ENCODE results near the gene IGF1. TPM values are rescaled to one million over a fixed set of nuclear protein-coding genes. Genes with fewer than 3 reads are reported as not detected.

The IGF1 gene
- total RNA-seq, 1 donor from 2014 or later = 3.4 TPM

DNA sequence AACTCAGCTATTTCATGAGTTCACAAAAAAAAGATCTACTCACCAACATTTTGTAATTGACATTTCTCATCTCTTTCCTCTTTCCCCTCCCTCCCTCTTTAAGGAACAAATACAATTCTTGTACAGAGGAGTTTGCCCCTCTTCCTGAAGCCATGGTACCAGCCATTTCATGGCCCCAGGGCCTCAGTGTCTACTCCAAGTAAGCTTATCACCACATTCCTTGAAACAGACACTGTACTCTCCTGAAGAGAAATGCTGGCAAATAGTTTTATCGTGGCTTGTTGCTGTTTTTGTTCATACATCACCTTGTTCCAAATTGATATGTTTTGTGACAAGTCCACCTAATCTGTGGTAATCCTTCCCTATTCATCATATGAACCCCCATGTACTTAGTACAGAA, 29.7 kb upstream of the IGF1 start:
- no peaks in the 10 kb centered on the region for H3K36me3 Mint-ChIP-seq (ENCODE audit: low read depth, unreplicated experiment)
- TF ChIP-seq, protein P1, sequence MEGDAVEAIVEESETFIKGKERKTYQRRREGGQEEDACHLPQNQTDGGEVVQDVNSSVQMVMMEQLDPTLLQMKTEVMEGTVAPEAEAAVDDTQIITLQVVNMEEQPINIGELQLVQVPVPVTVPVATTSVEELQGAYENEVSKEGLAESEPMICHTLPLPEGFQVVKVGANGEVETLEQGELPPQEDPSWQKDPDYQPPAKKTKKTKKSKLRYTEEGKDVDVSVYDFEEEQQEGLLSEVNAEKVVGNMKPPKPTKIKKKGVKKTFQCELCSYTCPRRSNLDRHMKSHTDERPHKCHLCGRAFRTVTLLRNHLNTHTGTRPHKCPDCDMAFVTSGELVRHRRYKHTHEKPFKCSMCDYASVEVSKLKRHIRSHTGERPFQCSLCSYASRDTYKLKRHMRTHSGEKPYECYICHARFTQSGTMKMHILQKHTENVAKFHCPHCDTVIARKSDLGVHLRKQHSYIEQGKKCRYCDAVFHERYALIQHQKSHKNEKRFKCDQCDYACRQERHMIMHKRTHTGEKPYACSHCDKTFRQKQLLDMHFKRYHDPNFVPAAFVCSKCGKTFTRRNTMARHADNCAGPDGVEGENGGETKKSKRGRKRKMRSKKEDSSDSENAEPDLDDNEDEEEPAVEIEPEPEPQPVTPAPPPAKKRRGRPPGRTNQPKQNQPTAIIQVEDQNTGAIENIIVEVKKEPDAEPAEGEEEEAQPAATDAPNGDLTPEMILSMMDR (IDR thresholded peaks at IDR 0.05; ENCODE audit: unreplicated experiment) = no peak
- DNase-seq (ENCODE audit: low spot score) = no peak
- H3K27me3 Mint-ChIP-seq (ENCODE audit: unreplicated experiment) = no peaks in the 10 kb centered on the region
- H3K9me3 Mint-ChIP-seq (ENCODE audit: unreplicated experiment) = no peaks in the 10 kb centered on the region
- H3K4me1 Mint-ChIP-seq (ENCODE audit: unreplicated experiment) = no peaks in the 10 kb centered on the region
- H3K27ac Mint-ChIP-seq (ENCODE audit: unreplicated experiment) = no peak overlapping the region
- no peak overlapping the region for H3K4me3 Mint-ChIP-seq (ENCODE audit: unreplicated experiment)

DNA sequence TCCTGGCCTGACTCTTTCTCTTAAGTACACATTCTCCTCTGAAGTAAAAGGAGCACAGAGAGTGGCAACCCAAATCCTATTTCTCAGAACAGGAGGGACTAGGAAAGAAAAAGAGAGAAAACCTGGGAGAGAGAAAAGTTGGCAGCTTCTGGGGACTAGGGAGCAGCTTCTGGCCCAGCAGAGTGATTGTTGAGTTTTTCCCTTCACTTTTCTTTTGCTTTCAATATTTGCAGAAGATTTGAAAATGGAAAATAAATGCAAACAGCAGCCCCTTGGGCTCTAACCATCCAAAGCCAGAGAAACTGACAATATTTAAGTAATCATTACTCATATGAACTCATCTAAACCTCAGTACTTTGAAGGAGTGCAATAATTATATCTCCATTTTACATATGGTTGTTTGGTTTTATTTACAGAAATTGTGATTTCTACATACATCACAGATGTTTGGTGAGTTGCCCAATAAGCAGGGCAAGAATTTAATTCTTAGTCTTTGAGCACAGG, 28.8 kb upstream of the IGF1 start:
- Mint-ChIP-seq H3K36me3 (ENCODE audit: low read depth, unreplicated experiment) (no peaks in the 10 kb centered on the region), H3K4me3 (ENCODE audit: unreplicated experiment) (no peak overlapping the region), H3K27ac (ENCODE audit: unreplicated experiment) (no peak overlapping the region), H3K9me3 (ENCODE audit: unreplicated experiment) (no peaks in the 10 kb centered on the region), H3K4me1 (ENCODE audit: unreplicated experiment) (no peaks in the 10 kb centered on the region), H3K27me3 (ENCODE audit: unreplicated experiment) (no peaks in the 10 kb centered on the region)
- DNase-seq (ENCODE audit: low spot score) = no peak
- TF ChIP-seq, protein P1 (IDR thresholded peaks at IDR 0.05; ENCODE audit: unreplicated experiment) = no peak

DNA sequence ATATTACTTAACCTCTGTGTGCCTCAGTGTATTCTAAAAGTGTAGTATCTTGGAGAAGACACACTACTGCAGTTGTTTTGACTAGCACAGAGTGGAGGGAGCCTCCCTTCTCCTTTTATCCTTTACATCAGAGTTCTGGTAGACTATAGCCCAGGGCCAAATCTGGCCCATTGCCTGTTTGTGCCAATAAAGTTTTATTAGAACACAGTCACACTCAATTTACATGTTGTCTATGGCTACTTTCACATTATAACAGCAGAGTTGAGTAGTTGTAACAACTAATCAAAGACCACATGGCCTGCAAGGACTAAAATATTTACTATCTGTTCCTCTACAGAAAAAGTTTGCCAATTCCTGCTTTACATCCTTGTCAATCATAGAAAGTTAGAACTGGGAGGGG, 27.7 kb upstream of the IGF1 start:
- Mint-ChIP-seq H3K27ac (ENCODE audit: unreplicated experiment) (no peak overlapping the region), H3K4me1 (ENCODE audit: unreplicated experiment) (peaks cover 2% of the 10 kb centered on the region), H3K9me3 (ENCODE audit: unreplicated experiment) (no peaks in the 10 kb centered on the region), H3K4me3 (ENCODE audit: unreplicated experiment) (no peak overlapping the region), H3K27me3 (ENCODE audit: unreplicated experiment) (no peaks in the 10 kb centered on the region), H3K36me3 (ENCODE audit: low read depth, unreplicated experiment) (no peaks in the 10 kb centered on the region)
- no peak for DNase-seq (ENCODE audit: low spot score)
- TF ChIP-seq, protein P1 (IDR thresholded peaks at IDR 0.05; ENCODE audit: unreplicated experiment) = no peak

DNA sequence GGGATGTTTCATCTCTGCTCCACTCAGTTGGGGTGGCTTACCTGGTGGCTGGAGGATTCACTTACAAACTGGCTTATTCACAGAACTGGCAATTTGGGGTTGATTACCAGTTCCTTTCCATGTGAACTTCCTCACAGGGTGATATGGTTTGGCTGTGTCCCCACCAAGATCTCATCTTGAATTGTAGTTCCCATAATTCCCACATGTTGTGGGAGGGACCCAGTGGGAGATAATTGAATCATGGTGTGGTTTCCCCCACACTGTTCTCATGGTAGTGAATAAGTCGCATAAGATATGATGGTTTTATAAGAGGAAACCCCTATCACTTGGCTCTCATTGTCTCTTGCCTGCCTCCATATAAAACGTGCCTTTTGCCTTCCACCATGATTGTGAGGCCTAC, 26.9 kb upstream of the IGF1 start:
- H3K27ac Mint-ChIP-seq (ENCODE audit: unreplicated experiment) = no peak overlapping the region
- no peak for DNase-seq (ENCODE audit: low spot score)
- no peaks in the 10 kb centered on the region for H3K27me3 Mint-ChIP-seq (ENCODE audit: unreplicated experiment)
- TF ChIP-seq, protein P1 (IDR thresholded peaks at IDR 0.05; ENCODE audit: unreplicated experiment) = no peak
- no peaks in the 10 kb centered on the region for H3K36me3 Mint-ChIP-seq (ENCODE audit: low read depth, unreplicated experiment)
- no peak overlapping the region for H3K4me3 Mint-ChIP-seq (ENCODE audit: unreplicated experiment)
- peaks cover 5% of the 10 kb centered on the region for H3K4me1 Mint-ChIP-seq (ENCODE audit: unreplicated experiment)
- no peaks in the 10 kb centered on the region for H3K9me3 Mint-ChIP-seq (ENCODE audit: unreplicated experiment)

DNA sequence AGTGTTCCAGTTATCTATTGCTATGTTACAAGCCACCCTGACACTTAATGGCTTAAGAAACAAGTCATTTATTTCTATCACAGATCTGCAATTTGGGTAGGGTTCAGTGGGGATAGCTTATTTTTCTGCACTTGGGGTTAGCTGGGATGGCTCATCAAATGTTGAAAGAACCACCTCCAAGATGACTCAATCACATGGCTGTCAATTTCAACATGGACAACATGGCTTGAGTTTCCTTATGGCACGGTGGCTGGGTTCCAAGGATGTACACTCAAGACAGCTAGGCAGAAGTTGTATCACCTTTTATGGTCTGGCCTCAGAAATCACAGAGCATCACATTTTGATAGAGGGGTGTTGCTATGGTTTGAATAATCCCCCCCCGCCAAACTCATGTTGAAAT, 24.5 kb upstream of the IGF1 start:
- Mint-ChIP-seq H3K36me3 (ENCODE audit: low read depth, unreplicated experiment) (no peaks in the 10 kb centered on the region), H3K9me3 (ENCODE audit: unreplicated experiment) (no peaks in the 10 kb centered on the region), H3K4me3 (ENCODE audit: unreplicated experiment) (no peak overlapping the region), H3K27ac (ENCODE audit: unreplicated experiment) (no peak overlapping the region), H3K4me1 (ENCODE audit: unreplicated experiment) (peaks cover 13% of the 10 kb centered on the region), H3K27me3 (ENCODE audit: unreplicated experiment) (no peaks in the 10 kb centered on the region)
- no peak for DNase-seq (ENCODE audit: low spot score)
- TF ChIP-seq, protein P1 (IDR thresholded peaks at IDR 0.05; ENCODE audit: unreplicated experiment) = no peak

Measured in endothelial cell (in vitro differentiated cells).